Upper lobe of left lung (tissue), 6 donors: Measurements from ENCODE around the gene EMID1. TPM values are rescaled to one million over a fixed set of nuclear protein-coding genes. Genes with fewer than 3 reads are reported as not detected.

Experiments used
- ATAC-seq, 2 donors: fragments of 200-7000 bp; cut with Tn5 transposase; one replicate each; pipeline ENCODE4 v1.9.1; 2022; ENCODE audit warnings: mild to moderate bottlenecking in 2 of 2, moderate library complexity in 2 of 2; ENCODE audit not compliant: low FRiP score in 2 of 2
- DNase-seq, 2 donors: peaks; one replicate each; pipeline ENCODE4 v3.0.0-alpha.2; 2019 to 2020
- H3K27ac ChIP-seq, 4 donors: fragments of 200-600 bp; sonication (generic); one replicate each; pipeline ENCODE4 v1.5.1; 2016 to 2019
- H3K27me3 ChIP-seq, 4 donors: fragments of 200-600 bp; sonication (generic); one replicate each; pipeline ENCODE4 v1.5.1; 2017 to 2019
- H3K36me3 ChIP-seq, 4 donors: fragments of 200-600 bp; sonication (generic); one replicate each; pipeline ENCODE4 v1.5.1; 2016 to 2019
- H3K4me1 ChIP-seq, 4 donors: fragments of 200-600 bp; sonication (generic); one replicate each; pipeline ENCODE4 v1.5.1; 2018 to 2019
- H3K4me3 ChIP-seq, 4 donors: fragments of 200-600 bp; sonication (generic); one replicate each; pipeline ENCODE4 v1.5.1; 2017 to 2019; ENCODE audit warnings: mild to moderate bottlenecking in 2 of 4, moderate library complexity in 1 of 4
- H3K9me3 ChIP-seq, 4 donors: fragments of 200-600 bp; sonication (generic); one replicate each; pipeline ENCODE4 v1.5.1; 2018 to 2019
- CTCF ChIP-seq, 6 experiments: fragments of 450-650 bp in 4 of 6; fragments of 200-600 bp in 2 of 6; sonication (generic) in 2 of 6; IDR thresholded peaks; one replicate each; pipeline ENCODE4 v1.5.1; 2016 to 2019; ENCODE audit warnings: antibody characterized with exemption in 6 of 6
- EP300 ChIP-seq, 4 donors: sonication (generic); formaldehyde crosslinking; IDR thresholded peaks; one replicate each; pipeline ENCODE4 v1.5.1; 2017; ENCODE audit warnings: antibody characterized with exemption in 4 of 4, control low read depth in 2 of 4
- POLR2A ChIP-seq, 4 donors: fragments of 450-650 bp; IDR thresholded peaks; one replicate each; pipeline ENCODE4 v1.5.1; 2016 to 2017; ENCODE audit warnings: antibody characterized with exemption in 4 of 4, mild to moderate bottlenecking in 2 of 4
- POLR2AphosphoS5 ChIP-seq, 2 donors: sonication (generic); formaldehyde crosslinking; IDR thresholded peaks; one replicate each; pipeline ENCODE4 v1.5.1; 2017; ENCODE audit warnings: antibody characterized with exemption in 2 of 2
- WGBS, 2 donors: methylation state at CpG; one replicate each; pipeline ENCODE4 v1.1.5; 2017 to 2018; 5-methylcytosine and 5-hydroxymethylcytosine counted together
- total RNA-seq, 6 donors: library from RNA; depleted of rRNA in 4 of 6; stranded (reverse); fragments of >200 nt in 4 of 6; gene quantifications; one replicate each; pipeline versions ENCODE4 v1.1.0 to v1.2.1, GENCODE V29; 2016 to 2021
- donor health status: DM: no; HTN: no; CAD: no; lungs with moderate emphysema.
- donor health status: DM: no; HTN: yes; CAD: no; lungs with severe emphysema.

Gene EMID1
- total RNA-seq, 6 donors from 2014 or later, result 2.1 to 31.6 (median 8.4) TPM

- no peaks in the 10 kb centered on the region for H3K4me1 ChIP-seq
- no peak overlapping the region for H3K27ac ChIP-seq
- H3K9me3 ChIP-seq, result no peaks in the 10 kb centered on the region
- H3K4me3 ChIP-seq, result no peak overlapping the region
- ATAC-seq, result no peak
- DNase-seq, result no peak
- 62 to 66% methylated on average over 2 of the region's 2 CpGs for WGBS, 2 donors
- no peaks in the 10 kb centered on the region for H3K27me3 ChIP-seq
- peaks cover 51 to 100% (median 87%) of the 10 kb centered on the region in 4 donors for H3K36me3 ChIP-seq
- TF ChIP-seq EP300 (IDR thresholded peaks at IDR 0.05), result no peak
- TF ChIP-seq POLR2A (IDR thresholded peaks at IDR 0.05), result no peak
- no peak for TF ChIP-seq CTCF (IDR thresholded peaks at IDR 0.05)
- TF ChIP-seq POLR2AphosphoS5 (IDR thresholded peaks at IDR 0.05), result no peak
These were observed 83.1 kb downstream of the EMID1 start for GRCh38 chr22:29288837-29289236.

GRCh38 chr22:29290061-29290460, 84.4 kb downstream of the EMID1 start:
- Histone ChIP-seq H3K36me3 (peaks cover 50 to 100% (median 87%) of the 10 kb centered on the region in 4 donors), H3K4me3 (no peak overlapping the region), H3K9me3 (no peaks in the 10 kb centered on the region), H3K27ac (no peak overlapping the region), H3K27me3 (no peaks in the 10 kb centered on the region), H3K4me1 (no peaks in the 10 kb centered on the region)
- WGBS, 2 donors, result 80 to 81% methylated on average over 5 of the region's 5 CpGs
- TF ChIP-seq POLR2AphosphoS5 (IDR thresholded peaks at IDR 0.05), result no peak
- no peak for TF ChIP-seq EP300 (IDR thresholded peaks at IDR 0.05)
- TF ChIP-seq CTCF (IDR thresholded peaks at IDR 0.05), result no peak
- no peak for TF ChIP-seq POLR2A (IDR thresholded peaks at IDR 0.05)
- ATAC-seq (no peak), DNase-seq (no peak)

- no peaks in the 10 kb centered on the region for H3K4me1 ChIP-seq
- no peak for TF ChIP-seq POLR2A (IDR thresholded peaks at IDR 0.05)
- TF ChIP-seq POLR2AphosphoS5 (IDR thresholded peaks at IDR 0.05), result no peak
- peaks cover 54 to 100% (median 87%) of the 10 kb centered on the region in 4 donors for H3K36me3 ChIP-seq
- no peak for ATAC-seq
- no peaks in the 10 kb centered on the region for H3K27me3 ChIP-seq
- H3K27ac ChIP-seq, result no peak overlapping the region
- H3K9me3 ChIP-seq, result no peaks in the 10 kb centered on the region
- no peak for DNase-seq
- WGBS, 2 donors, result 76 to 77% methylated on average over 7 of the region's 7 CpGs
- no peak overlapping the region for H3K4me3 ChIP-seq
These were observed 85.5 kb downstream of the EMID1 start for GRCh38 chr22:29291215-29291614.

GRCh38 chr22:29292379-29292778, 86.7 kb downstream of the EMID1 start:
- no peak overlapping the region for H3K27ac ChIP-seq
- DNase-seq (no peak), ATAC-seq (no peak)
- H3K36me3 ChIP-seq, result peaks cover 62 to 100% (median 89%) of the 10 kb centered on the region in 4 donors
- H3K4me3 ChIP-seq, result no peak overlapping the region
- H3K27me3 ChIP-seq, result no peaks in the 10 kb centered on the region
- TF ChIP-seq CTCF (IDR thresholded peaks at IDR 0.05), result no peak
- no peak for TF ChIP-seq POLR2A (IDR thresholded peaks at IDR 0.05)
- TF ChIP-seq POLR2AphosphoS5 (IDR thresholded peaks at IDR 0.05), result no peak
- TF ChIP-seq EP300 (IDR thresholded peaks at IDR 0.05), result no peak
- H3K9me3 ChIP-seq, result no peaks in the 10 kb centered on the region
- no peaks in the 10 kb centered on the region for H3K4me1 ChIP-seq

GRCh38 chr22:29298641-29299040, 92.9 kb downstream of the EMID1 start:
- TF ChIP-seq CTCF (IDR thresholded peaks at IDR 0.05) (no peak), EP300 (IDR thresholded peaks at IDR 0.05) (no peak), POLR2A (IDR thresholded peaks at IDR 0.05) (no peak), POLR2AphosphoS5 (IDR thresholded peaks at IDR 0.05) (no peak)
- Histone ChIP-seq H3K4me3 (no peak overlapping the region), H3K27ac (no peak overlapping the region), H3K4me1 (peaks cover 9 to 14% (median 10%) of the 10 kb centered on the region in 4 donors), H3K27me3 (no peaks in the 10 kb centered on the region), H3K9me3 (no peaks in the 10 kb centered on the region), H3K36me3 (peaks cover 57 to 78% (median 78%) of the 10 kb centered on the region in 4 donors)
- DNase-seq (no peak), ATAC-seq (no peak)
- WGBS, 2 donors, result 83 to 89% methylated on average over 7 to 8 of the region's 8 CpGs
